Uterus (tissue), 4 donors: ENCODE results near the gene ACADVL. TPM values are rescaled to one million over a fixed set of nuclear protein-coding genes. Genes with fewer than 3 reads are reported as not detected.

Source experiments
- DNase-seq, 2 donors: peaks; one replicate each; pipeline ENCODE4 v3.0.0-alpha.2; 2019 to 2020
- H3K27ac ChIP-seq, 2 donors: fragments of 200-600 bp; sonication (generic); 1 replicate in 1 of 2; 2 replicates in 1 of 2; pipeline ENCODE4 v1.5.1; 2016 to 2018
- H3K27me3 ChIP-seq, 2 donors: fragments of 200-600 bp; sonication (generic); one replicate each; pipeline ENCODE4 v1.5.1; 2018 to 2019; ENCODE audit warnings: control low read depth in 1 of 2
- H3K36me3 ChIP-seq, 2 donors: fragments of 200-600 bp; sonication (generic); one replicate each; pipeline ENCODE4 v1.5.1; 2019; ENCODE audit warnings: control low read depth in 1 of 2
- H3K4me1 ChIP-seq, 2 donors: fragments of 200-600 bp; sonication (generic); one replicate each; pipeline ENCODE4 v1.5.1; 2018 to 2019; ENCODE audit warnings: control low read depth in 1 of 2
- H3K4me3 ChIP-seq, 2 donors: fragments of 200-600 bp; sonication (generic); 1 replicate in 1 of 2; 2 replicates in 1 of 2; pipeline ENCODE4 v1.5.1; 2018 to 2019; ENCODE audit warnings: mild to moderate bottlenecking in 1 of 2
- H3K9me3 ChIP-seq, 2 donors: fragments of 200-600 bp; sonication (generic); one replicate each; pipeline ENCODE4 v1.5.1; 2019; ENCODE audit warnings: control low read depth in 1 of 2
- CTCF ChIP-seq, 4 experiments: fragments of 200-600 bp in 2 of 4; fragments of 450-650 bp in 2 of 4; sonication (generic) in 2 of 4; IDR thresholded peaks; one replicate each; pipeline ENCODE4 v1.5.1; 2016 to 2019; ENCODE audit warnings: antibody characterized with exemption in 4 of 4, mild to moderate bottlenecking in 2 of 4, moderate library complexity in 1 of 4
- POLR2A ChIP-seq, 2 donors: fragments of 450-650 bp; IDR thresholded peaks; one replicate each; pipeline ENCODE4 v1.6.1; 2016; ENCODE audit warnings: antibody characterized with exemption in 2 of 2, mild to moderate bottlenecking in 1 of 2, moderate library complexity in 1 of 2
- intact Hi-C: fragments of 100-400 bp; cut with DNase I; formaldehyde crosslinking; loops from one replicate; pipeline ENCODE4 v1.15.1; 2023; ENCODE audit warnings: low total_unique reads
- total RNA-seq, 4 donors: library from RNA; depleted of rRNA in 3 of 4; stranded (reverse); fragments of >200 nt in 3 of 4; gene quantifications; one replicate each; pipeline versions ENCODE4 v1.1.0 to v1.2.4, GENCODE V29; 2014 to 2023
- donor health status: DM: yes; HTN: yes; CAD: no.

The ACADVL gene
- total RNA-seq, 4 donors from 2014 or later: 167 to 800 (median 399) TPM

GRCh38 chr17:7232114-7232513, 12.4 kb downstream of the ACADVL start:
- no peaks in the 10 kb centered on the region for H3K27me3 ChIP-seq
- H3K27ac ChIP-seq: no peak overlapping the region
- H3K4me3 ChIP-seq: no peak overlapping the region
- no peak for DNase-seq
- no peak for TF ChIP-seq POLR2A (IDR thresholded peaks at IDR 0.05)
- TF ChIP-seq CTCF (IDR thresholded peaks at IDR 0.05): no peak
- H3K4me1 ChIP-seq: peaks cover 4 to 11% of the 10 kb centered on the region in 2 donors
- no peaks in the 10 kb centered on the region for H3K36me3 ChIP-seq
- no peaks in the 10 kb centered on the region for H3K9me3 ChIP-seq
- intact Hi-C loops: no loop called here

- H3K27me3 ChIP-seq: no peaks in the 10 kb centered on the region
- H3K36me3 ChIP-seq: no peaks in the 10 kb centered on the region
- H3K4me1 ChIP-seq: peaks cover 4 to 13% of the 10 kb centered on the region in 2 donors
- intact Hi-C loops: no loop called here
- no peaks in the 10 kb centered on the region for H3K9me3 ChIP-seq
- H3K27ac ChIP-seq: peak overlapping the region; percentile 80 to 85
- peak overlapping the region; percentile 71 to 96 for H3K4me3 ChIP-seq
- no peak for TF ChIP-seq CTCF (IDR thresholded peaks at IDR 0.05)
- DNase-seq: no peak
Observed at GRCh38 chr17:7233701-7234082, 14.0 kb downstream of the ACADVL start.

GRCh38 chr17:7234083-7234951, 14.6 kb downstream of the ACADVL start, which contains the start of gene DVL2:
TSS of gene DVL2 (minus strand) at chr17:7234517. CDS start at chr17:7234262, 255 bp downstream.
- intact Hi-C loops: no loop called here
- Histone ChIP-seq H3K9me3 (no peaks in the 10 kb centered on the region), H3K27me3 (no peaks in the 10 kb centered on the region), H3K4me1 (peaks cover 4 to 13% of the 10 kb centered on the region in 2 donors), H3K27ac (peak within 1 kb of the TSS; percentile 80 to 85), H3K4me3 (peak within 1 kb of the TSS; percentile 71 to 96), H3K36me3 (no peaks in the 10 kb centered on the region)
- TF ChIP-seq POLR2A (IDR thresholded peaks at IDR 0.05) (peak; percentile 87 to 89), CTCF (IDR thresholded peaks at IDR 0.05) (peak in 2 of 4 experiments; percentile 18 to 35)
- DNase-seq: peak; percentile 95 to 96

- intact Hi-C loops: no loop called here
- no peak for DNase-seq
- TF ChIP-seq POLR2A (IDR thresholded peaks at IDR 0.05) (no peak), CTCF (IDR thresholded peaks at IDR 0.05) (no peak)
- Histone ChIP-seq H3K4me1 (peaks cover 7 to 18% of the 10 kb centered on the region in 2 donors), H3K27ac (no peak overlapping the region), H3K27me3 (no peaks in the 10 kb centered on the region), H3K9me3 (no peaks in the 10 kb centered on the region), H3K36me3 (no peaks in the 10 kb centered on the region), H3K4me3 (no peak overlapping the region)
Observed at GRCh38 chr17:7235693-7236665, 16.2 kb downstream of the ACADVL start.
